Hematopoietic multipotent progenitor cell (in vitro differentiated cells): Measurements from ENCODE around the gene SSH3. TPM values are rescaled to one million over a fixed set of nuclear protein-coding genes. Genes with fewer than 3 reads are reported as not detected.
"Not testable (repeated sequence)": the region's sequence is repeated elsewhere in the genome, so short reads cannot be mapped to it uniquely, and the experiment has no call there.

Source experiments
- DNase-seq, 3 donors: peaks; one replicate each; pipeline ENCODE4 v3.0.0-alpha.2; 2011 to 2015; ENCODE audit warnings: low read depth in 2 of 3, low spot score in 2 of 3
- total RNA-seq: library from RNA; depleted of rRNA; stranded (reverse); fragments of >200 nt; gene quantifications from one replicate; pipeline ENCODE4 v1.2.3, GENCODE V29; 2012

Gene SSH3, protein sequence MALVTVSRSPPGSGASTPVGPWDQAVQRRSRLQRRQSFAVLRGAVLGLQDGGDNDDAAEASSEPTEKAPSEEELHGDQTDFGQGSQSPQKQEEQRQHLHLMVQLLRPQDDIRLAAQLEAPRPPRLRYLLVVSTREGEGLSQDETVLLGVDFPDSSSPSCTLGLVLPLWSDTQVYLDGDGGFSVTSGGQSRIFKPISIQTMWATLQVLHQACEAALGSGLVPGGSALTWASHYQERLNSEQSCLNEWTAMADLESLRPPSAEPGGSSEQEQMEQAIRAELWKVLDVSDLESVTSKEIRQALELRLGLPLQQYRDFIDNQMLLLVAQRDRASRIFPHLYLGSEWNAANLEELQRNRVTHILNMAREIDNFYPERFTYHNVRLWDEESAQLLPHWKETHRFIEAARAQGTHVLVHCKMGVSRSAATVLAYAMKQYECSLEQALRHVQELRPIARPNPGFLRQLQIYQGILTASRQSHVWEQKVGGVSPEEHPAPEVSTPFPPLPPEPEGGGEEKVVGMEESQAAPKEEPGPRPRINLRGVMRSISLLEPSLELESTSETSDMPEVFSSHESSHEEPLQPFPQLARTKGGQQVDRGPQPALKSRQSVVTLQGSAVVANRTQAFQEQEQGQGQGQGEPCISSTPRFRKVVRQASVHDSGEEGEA
- total RNA-seq, result 28.0 TPM

DNA sequence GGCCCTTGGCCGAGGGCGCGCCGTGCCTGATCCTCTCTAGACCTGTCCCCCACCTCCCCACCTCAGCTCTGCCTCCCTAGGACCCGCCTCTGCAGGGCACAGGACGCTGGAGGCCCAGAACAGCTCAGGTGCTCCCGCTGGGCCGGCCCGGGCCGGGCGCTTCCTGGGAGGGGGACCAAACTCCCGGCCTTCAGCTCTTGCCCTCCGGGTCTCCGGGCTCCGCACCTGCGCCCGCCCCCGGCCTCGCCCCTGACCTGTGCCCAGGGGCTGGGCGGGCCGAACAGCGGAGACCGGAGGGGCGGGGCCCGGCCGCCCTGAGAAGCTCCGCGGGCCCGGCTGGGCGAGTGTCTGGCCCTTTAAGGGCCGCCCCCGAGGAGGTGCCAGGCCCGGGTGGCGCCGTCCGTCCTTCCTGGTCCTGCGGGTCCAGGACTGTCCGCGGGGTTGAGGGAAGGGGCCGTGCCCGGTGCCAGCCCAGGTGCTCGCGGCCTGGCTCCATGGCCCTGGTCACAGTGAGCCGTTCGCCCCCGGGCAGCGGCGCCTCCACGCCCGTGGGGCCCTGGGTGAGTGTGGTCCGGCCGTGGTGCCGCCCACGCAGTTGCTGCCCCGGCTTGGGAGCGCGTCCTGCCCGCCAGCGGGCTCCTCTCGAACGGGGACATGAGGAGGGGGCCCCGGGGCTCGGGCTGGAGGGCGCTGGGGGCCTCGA, at the start of gene SSH3:
TSS of gene SSH3 (plus strand) at position 399 of the 703 bp plus-strand sequence. CDS start at position 495, 96 bp downstream.
- peak in 2 of 3 donors; percentile 42 to 43 for DNase-seq

DNA sequence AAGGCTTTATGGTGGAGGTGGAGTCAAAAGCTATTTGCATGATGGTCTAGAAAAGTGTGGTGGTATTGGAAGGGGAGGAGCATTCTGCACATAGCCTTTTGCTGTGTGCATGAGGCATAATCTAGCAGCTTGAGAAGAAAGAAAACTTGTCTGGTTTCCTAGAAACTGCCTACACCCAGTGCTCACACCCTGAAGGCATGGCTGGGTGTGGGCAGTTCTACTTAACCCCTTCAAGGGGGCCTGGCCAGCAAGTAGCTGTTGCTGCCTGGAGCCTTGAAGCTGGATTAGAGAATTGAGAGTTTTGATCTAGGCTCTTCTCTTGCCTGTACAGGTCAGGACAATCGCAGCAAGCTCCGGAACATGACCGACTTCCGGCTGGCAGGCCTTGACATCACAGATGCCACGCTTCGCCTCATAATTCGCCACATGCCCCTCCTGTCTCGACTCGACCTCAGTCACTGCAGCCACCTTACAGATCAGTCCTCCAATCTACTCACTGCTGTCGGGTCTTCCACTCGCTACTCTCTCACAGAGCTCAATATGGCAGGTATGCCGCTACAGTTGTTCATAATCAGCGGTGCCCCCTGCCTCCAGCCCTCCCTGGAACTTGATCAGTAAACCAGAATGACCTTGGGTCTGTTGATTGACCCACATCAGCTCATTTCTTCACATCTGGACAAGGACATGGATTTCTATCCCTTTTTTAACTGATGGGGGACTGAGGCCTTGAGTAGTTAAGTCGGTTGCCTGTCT, 49.3 kb upstream of the SSH3 start:
- no peak for DNase-seq

DNA sequence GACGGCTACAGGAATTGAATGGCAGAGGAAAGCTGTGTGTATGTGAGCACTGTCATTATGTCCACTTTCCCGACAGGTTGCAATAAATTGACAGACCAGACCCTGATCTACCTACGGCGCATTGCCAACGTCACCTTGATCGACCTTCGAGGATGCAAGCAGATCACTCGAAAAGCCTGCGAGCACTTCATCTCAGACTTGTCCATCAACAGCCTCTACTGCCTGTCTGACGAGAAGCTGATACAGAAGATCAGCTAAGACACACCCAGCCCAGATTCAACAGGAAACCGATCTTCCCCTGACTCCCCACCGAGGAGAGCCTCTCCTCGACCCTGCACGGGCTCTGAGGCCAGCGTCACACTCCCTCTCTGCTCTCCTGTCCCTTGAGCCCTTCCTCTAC, 48.5 kb upstream of the SSH3 start:
- DNase-seq, result no peak

DNA sequence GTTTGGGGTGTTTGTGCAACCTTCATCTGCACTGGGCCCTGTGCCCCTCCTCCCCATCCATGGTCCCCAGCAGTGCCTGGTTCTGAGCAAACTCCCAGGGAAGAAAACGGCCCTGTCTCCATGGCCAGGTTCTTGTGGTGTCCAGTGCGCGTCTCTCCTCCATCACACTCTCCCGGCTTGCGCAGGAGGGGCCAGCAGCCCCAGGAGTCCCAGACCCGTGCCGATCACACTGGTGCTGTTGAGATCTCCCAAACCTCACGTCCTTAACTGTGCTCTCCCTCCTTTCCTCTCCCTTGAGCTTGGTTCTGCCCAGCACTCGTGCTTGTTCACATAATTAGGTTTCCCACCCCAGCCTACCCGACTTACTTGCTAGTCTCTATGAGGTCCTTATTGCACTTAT, 48.0 kb upstream of the SSH3 start:
- DNase-seq, result no peak

DNA sequence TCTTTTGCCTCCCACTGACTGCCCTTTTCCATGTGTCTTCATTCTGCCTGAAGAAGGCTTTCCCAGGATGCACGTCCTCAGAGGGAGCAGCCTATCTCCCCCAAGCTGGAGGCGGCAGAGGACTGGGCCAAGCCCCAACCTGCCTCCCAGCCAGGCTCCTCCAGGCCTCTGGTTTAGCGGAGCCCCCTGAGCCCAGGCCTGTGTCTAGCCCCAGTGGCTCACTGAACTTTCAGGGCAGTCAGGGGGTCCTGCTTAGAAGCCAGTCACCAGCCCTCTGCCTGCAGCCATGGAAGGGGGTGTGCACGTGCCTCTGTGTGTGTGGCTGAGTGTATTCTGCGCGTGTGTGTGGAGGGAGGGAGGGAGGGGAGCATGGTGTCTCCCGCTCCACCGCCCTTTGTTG, 47.5 kb upstream of the SSH3 start:
- DNase-seq, result no peak

DNA sequence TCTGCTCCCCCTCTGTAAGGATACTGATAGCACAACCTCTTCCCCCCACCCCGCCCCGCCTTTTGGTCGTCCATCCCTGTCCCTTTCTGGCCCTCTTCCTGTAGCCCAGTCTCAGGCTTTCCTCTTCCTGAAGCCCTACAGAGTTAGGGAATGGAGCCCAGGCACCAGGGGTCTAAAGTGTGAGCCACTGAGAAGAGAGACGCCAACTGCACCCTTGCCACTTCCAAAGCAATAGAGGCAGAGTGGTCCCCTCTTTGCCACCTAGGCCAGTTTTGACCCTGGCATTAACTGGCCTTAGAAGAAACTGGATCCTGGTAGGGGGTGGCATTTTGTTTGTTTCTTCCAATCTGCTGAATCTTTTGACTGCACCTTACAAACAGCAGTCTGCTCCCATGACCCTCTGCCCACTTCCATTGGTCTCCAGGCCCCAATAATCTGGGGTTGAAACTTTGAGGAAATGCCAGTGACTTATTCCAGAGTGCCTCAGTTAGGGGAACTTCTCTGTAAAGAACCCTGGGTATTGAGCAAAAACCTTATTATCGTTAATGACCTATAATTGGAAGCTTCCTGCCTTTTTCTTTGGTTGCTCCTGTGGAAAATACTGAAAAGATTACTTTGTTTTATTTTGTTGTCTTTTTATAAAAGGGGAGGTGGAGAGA, 46.7 kb upstream of the SSH3 start:
- no peak for DNase-seq

DNA sequence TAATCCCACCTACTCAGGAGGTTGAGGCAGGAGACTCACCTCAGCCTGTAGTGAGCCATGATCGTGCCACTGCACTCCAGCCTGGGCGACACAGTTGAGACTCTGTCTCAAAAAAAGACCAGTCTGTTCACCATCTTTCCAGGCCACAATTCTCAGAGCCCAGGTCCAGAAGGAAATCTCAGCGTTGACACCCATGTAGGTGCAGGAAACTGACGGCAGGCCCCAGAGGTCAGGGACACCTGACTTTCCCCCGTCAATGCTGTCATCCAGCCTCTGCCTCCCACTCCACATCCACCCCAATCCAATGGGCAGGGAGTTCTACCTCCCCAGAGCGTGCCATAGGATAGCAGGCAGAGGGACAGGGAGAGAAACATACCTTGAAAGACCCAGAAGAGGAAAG, 42.9 kb upstream of the SSH3 start:
- DNase-seq, result no peak

DNA sequence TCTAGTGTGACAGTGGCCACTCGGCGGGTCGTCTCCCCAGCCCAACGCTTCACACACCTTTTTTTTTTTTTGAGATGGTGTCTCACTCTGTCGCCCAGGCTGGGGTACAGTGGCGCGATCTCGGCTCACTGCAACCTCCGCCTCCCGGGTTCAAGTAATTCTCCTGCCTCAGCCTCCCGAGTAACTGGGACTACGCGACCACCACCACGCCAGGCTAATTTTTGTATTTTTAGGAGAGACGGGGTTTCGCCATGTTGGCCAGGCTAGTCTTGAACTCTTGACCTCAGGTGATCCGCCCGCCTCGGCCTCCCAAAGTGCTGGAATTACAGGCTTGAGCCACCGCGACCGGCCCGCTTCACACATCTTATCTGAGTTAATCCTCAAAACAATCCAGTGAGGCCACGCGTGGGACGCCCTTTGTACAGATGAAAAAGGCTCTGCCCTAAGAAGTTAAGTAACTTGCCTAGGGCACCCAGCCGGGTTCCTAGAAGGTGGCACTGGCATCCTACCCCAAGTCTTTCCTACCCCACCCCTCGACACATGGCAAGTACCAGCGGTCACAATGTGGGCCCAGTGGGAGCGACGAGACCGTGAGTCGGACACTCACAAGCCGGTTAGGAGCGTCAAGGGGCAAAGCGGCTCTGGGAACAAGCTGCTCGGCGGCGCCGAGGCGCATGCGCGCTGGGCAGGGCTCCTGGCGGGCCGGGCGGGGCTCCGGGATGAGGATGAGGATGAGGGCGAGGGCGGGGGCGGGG, 42.3 kb upstream of the SSH3 start:
- not testable (repeated sequence) for DNase-seq

DNA sequence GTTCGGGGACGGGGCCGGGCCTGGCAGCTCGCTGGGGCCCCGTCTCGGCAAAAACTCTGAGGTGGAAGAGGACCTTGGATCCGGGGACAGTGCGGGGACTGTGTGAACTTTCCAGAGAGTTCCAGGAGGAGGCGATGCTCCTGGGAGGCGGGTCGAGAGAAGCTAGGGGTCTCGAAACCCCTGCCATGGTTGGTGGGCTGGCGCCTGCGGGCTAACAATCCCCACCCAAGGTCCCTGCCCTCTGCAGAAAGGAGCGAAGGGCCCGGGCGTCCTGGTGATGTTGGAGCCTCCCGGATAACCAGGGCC, 41.7 kb upstream of the SSH3 start:
- DNase-seq, result no peak

DNA sequence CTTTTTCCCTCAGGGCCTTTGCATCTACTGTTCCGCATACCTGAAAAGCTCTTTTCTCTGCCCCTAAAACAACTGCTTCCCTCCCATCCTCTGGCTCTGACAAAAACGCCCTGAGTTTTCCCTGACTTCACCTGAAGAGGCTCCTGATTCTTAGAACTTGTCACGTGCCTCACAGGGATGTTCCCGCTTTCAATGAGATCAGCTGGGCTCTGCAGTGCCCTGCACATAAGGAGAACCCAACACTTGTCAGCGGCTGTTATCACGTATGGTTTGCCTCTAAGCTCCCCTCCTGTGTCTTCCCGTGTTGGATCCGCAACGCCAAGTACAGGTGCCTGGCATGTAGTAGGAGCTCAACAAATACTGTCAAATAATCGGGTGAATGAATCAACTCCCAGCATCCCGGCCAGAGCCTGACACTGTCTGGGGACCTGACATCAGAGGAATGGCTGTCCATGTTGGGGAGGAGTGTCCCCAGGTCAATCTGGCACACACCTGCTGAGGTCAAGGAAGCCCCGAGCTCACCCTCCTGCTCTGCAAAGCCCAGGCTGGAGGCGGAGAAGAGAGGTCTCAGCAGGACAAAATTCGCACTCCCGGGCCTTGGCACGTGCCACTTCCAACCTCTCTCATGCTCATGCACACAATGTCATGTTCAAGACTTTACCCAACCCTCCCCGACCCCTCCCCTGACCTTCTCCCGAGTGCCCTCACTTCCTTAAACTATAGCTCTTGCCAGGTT, 41.2 kb upstream of the SSH3 start:
- no peak for DNase-seq

DNA sequence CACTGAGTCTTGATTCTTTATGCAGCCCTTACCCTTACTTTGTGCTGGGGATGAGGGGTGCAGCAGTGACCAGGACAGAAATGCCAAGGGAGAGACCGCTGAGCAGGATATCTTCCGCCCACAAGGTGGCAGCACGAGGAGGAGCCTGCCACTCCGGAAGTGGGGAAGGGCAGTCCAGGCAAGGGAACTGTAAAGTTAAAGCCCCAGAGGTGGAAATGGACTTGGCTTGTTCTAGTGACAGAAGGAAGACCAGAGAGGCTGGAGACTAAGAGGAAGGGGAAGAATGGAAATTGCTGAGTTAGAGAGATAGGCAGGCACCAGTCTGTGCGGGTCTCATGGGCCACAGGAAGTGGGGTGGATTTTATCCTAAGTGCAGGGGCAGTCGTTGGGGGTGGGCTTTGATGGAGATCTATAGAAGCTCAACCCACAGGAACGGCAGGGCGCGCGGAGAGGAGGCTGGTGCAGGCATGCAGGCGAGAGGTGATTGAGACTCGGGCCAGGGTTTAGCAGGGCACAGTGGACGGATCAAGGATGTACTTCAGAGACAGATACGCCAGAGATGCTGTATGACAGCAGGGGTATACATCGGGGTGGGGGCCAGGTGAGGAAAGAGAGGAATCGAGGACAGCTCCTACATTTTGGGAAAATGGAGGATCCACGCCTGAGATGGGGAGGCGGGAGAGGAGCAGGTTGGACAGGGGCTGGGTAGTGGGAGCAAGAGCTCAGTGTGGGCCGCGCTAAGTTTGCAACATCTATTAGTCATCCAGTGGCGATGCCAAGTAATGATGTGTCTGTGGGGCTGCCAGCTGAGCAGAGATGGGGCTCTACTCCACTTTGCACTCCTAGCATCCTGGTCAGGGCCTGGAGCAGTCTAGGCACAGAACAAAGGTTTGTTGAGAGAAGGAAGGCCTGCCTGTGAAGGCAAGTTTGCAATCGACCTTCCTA, 40.3 kb upstream of the SSH3 start:
- DNase-seq, result peak in 2 of 3 donors; percentile 78 to 85

DNA sequence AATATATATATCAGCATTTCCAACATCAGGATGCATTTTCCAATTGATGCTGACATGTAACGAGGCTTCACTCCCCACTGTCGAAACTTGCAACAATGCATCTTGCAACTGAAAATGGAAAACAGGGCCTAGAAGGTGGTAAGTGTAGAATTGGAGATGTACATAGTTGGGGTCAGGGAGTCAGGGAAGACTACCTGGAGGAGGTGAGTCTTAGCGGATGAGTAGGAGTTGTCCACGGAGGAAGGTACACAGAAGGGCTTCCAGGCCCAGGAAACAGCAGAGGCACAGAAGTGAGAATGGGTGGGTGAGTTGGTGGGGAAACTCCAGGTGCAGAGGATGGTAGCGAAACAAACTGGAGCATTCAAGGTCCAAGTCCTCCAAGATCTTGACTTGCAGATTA, 39.1 kb upstream of the SSH3 start:
- DNase-seq, result no peak

DNA sequence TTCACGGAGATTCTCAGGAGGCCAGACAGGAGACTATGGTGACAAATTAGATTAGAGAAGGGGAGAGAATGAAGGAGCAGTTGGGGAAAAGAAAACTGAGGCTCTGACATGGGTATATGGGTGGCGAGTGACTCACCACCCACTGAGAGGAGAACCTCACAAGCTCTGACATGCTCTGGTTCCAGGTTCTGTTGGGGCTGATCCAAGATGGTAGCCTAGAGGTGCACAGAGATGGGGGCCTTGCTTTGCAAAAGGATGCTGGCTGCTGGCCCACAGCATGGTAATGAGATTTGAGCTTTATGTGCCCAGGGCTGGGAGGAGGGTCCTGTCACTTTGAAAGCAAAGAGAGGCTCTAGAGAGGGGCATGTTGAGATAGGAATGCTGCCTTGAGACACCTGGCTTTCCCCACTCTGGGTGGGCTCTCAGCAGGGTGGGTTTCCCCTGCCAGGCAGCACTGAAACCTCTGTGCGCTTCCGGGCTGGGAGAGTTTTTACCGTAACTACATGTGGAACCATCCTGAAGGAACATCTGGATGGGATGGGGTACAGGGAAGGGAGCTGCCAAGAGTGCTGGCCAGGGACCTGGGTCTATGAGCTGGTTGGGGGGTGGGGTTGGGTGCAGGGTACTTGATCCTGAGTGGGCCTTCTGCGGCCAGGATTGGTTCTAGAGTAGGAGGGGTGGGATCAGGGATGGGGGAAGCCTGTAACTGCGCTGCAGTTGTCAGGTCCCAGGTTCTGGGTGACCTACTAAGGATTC, 38.3 kb upstream of the SSH3 start:
- DNase-seq, result no peak

DNA sequence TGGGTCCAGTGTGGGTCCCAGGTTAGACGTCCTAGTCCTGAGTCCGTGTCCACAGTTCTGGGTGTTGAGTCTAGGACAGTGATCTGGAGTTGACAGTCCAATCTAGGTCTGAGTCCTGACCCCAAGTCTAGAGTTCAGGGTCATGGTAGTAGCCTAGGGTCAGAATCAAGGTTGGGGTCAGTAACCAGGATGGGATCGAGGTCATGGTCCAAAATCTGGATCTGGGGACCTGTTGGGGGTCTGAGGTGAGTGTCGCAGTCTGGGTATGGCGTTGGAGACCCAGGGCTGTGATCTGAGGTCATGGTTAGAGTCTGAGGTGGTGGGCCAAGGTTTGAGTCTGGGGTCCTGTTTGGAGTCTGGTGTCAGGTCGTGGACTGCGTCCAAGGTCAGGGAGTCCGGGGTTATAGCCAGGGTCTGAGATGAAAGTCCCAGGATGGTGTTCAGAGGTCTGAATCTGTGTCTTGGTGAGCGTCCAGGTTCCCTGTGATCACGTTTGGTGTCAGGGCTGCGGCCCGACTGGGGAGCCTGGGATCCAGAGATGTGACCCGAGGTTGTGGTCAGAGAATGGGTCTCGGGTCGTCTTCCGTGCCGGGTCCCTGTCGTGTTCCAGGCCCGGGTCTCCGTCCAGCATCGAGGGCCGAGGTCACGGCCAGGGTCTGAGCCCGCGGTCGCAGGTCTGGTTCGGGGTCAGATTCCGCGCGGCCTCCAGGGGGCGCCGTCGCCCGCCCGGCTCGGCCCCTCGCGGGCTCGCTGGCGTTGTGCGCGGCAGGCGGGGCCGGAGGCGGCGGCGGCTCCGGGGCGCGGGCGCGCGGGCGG, 37.5 kb upstream of the SSH3 start:
- peak in 2 of 3 donors; percentile 69 to 72 for DNase-seq

DNA sequence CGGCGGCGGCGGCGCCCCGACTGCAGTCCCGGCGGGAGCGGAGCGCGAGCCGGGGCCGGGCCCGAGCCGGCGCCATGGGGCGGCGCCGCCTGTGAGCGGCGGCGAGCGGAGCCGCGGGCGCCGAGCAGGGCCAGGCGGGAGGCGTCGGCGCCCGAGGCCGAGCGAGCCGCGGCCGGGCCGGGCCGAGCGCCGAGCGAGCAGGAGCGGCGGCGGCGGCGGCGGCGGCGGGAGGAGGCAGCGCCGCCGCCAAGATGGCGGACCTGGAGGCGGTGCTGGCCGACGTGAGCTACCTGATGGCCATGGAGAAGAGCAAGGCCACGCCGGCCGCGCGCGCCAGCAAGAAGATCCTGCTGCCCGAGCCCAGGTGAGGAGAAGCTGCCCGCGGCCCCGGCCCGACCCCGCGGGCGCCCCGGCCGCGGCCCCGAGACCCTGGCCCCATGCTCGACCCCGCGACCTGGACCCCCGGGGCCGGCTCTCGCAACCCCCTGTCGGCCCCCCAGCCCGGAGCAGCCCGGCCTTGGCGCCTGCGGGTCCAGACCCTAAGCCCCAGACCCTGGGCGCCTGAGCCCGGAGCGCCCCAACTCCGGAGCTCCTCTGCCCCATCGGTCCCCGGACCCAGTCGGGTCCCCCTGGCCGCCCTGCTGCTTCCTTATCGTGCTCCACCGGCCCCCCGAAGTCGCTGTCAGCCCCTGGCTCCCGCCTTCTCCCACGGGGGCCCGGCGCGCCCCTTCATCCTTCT, 36.7 kb upstream of the SSH3 start, which contains the start of gene GRK2:
TSS of gene GRK2 (plus strand) at position 25 of the 739 bp plus-strand sequence. CDS start at position 252, 227 bp downstream.
- peak in 1 of 3 donors; percentile 68 for DNase-seq
